Thymus (tissue), 14 donors: Measurements from ENCODE around the gene ILF3. TPM values are rescaled to one million over a fixed set of nuclear protein-coding genes. Genes with fewer than 3 reads are reported as not detected.

Source experiments
- DNase-seq, 9 donors: peaks; one replicate each; pipeline ENCODE4 v3.0.0-alpha.2; 2013; ENCODE audit warnings: low spot score in 9 of 9, low read depth in 6 of 9, missing footprints in 1 of 9
- H3K27ac ChIP-seq, 2 donors: one replicate each; pipeline ENCODE4 v1.5.1; 2013; ENCODE audit warnings: control low read depth in 1 of 2, low read depth in 1 of 2, low read length in 1 of 2, mild to moderate bottlenecking in 1 of 2, moderate library complexity in 1 of 2
- H3K27me3 ChIP-seq, 2 donors: one replicate each; pipeline ENCODE4 v1.5.1; 2013; ENCODE audit warnings: low read length in 1 of 2; ENCODE audit not compliant: control insufficient read depth in 2 of 2, insufficient read depth in 1 of 2
- H3K36me3 ChIP-seq, 2 donors: one replicate each; pipeline ENCODE4 v1.5.1; 2013; ENCODE audit warnings: low read length in 1 of 2, mild to moderate bottlenecking in 1 of 2, moderate library complexity in 1 of 2; ENCODE audit not compliant: control insufficient read depth in 2 of 2, insufficient read depth in 2 of 2
- H3K4me1 ChIP-seq, 2 donors: one replicate each; pipeline ENCODE4 v1.5.1; 2013; ENCODE audit warnings: low read length in 2 of 2; ENCODE audit not compliant: control insufficient read depth in 2 of 2, insufficient read depth in 2 of 2
- H3K4me3 ChIP-seq, 2 donors: one replicate each; pipeline ENCODE4 v1.5.1; 2013; ENCODE audit warnings: low read length in 2 of 2, control low read depth in 1 of 2, mild to moderate bottlenecking in 1 of 2
- H3K9me3 ChIP-seq, 2 donors: one replicate each; pipeline ENCODE4 v1.5.1; 2013; ENCODE audit warnings: low read length in 1 of 2, mild to moderate bottlenecking in 1 of 2; ENCODE audit not compliant: control insufficient read depth in 2 of 2, insufficient read depth in 1 of 2
- WGBS: extraction: QIAGEN DNeasy Blood & Tissue Kit; methylation state at CpG from one replicate; pipeline ENCODE4 v1.1.7; 2013; 5-methylcytosine and 5-hydroxymethylcytosine counted together
- long read RNA-seq, 10 donors: transcript quantifications; one replicate each; lab custom pipeline, GENCODE V29; 2026
- polyA plus RNA-seq: library from polyadenylated mRNA; stranded (reverse); fragments of 200-250 nt; gene quantifications from one replicate; pipeline ENCODE4 v1.2.3, GENCODE V29; 2013
- total RNA-seq: library from RNA; stranded (reverse); fragments of 120-200 nt; gene quantifications from one replicate; pipeline ENCODE4 v1.2.4, GENCODE V29; 2013
- donor health status: healthy.

Gene ILF3
- total RNA-seq, result 60.7 TPM
- 185 TPM for polyA plus RNA-seq
- long read RNA-seq, donor 1, partial matches to known transcripts, result 0 of 2 reads
- long read RNA-seq, donor 1, other reads (novel, unspliced or antisense), result 0 of 2 reads
- long read RNA-seq, donor 2, full-length matches to known transcripts, result 52 of 274 reads
- long read RNA-seq, donor 2, partial matches to known transcripts, result 214 of 274 reads
- long read RNA-seq, donor 2, other reads (novel, unspliced or antisense), result 8 of 274 reads
- long read RNA-seq, donor 3, full-length matches to known transcripts, result 41 of 172 reads
- long read RNA-seq, donor 3, partial matches to known transcripts, result 131 of 172 reads
- long read RNA-seq, donor 3, other reads (novel, unspliced or antisense), result 0 of 172 reads
- long read RNA-seq, donor 4, full-length matches to known transcripts, result 24 of 117 reads
- long read RNA-seq, donor 4, partial matches to known transcripts, result 93 of 117 reads
- long read RNA-seq, donor 4, other reads (novel, unspliced or antisense), result 0 of 117 reads
- long read RNA-seq, donor 5, transcript ILF3-221 (3 exons, 2,579 nt), result major isoform, 49 of 200 reads
- long read RNA-seq, donor 5, partial matches to known transcripts, result 148 of 200 reads
- long read RNA-seq, donor 5, other reads (novel, unspliced or antisense), result 0 of 200 reads
- long read RNA-seq, donor 6, full-length matches to known transcripts, result 21 of 93 reads
- long read RNA-seq, donor 6, partial matches to known transcripts, result 72 of 93 reads
- long read RNA-seq, donor 6, other reads (novel, unspliced or antisense), result 0 of 93 reads
- long read RNA-seq, donor 7, transcript ILF3-221 (3 exons, 2,579 nt), result major isoform, 13 of 52 reads
- long read RNA-seq, donor 7, partial matches to known transcripts, result 37 of 52 reads
- long read RNA-seq, donor 7, other reads (novel, unspliced or antisense), result 0 of 52 reads
- long read RNA-seq, donor 8, full-length matches to known transcripts, result 13 of 60 reads
- long read RNA-seq, donor 8, partial matches to known transcripts, result 47 of 60 reads
- long read RNA-seq, donor 8, other reads (novel, unspliced or antisense), result 0 of 60 reads
- long read RNA-seq, donor 9, full-length matches to known transcripts, result 12 of 112 reads
- long read RNA-seq, donor 9, partial matches to known transcripts, result 100 of 112 reads
- long read RNA-seq, donor 9, other reads (novel, unspliced or antisense), result 0 of 112 reads
- long read RNA-seq, donor 10, transcript ILF3-221 (3 exons, 2,579 nt), result major isoform, 26 of 99 reads
- long read RNA-seq, donor 10, partial matches to known transcripts, result 73 of 99 reads
- long read RNA-seq, donor 10, other reads (novel, unspliced or antisense), result 0 of 99 reads

- peak within 1 kb of the TSS; percentile 95 to 100 for H3K4me3 ChIP-seq
- under 1% methylated on average over 91 of the region's 91 CpGs for WGBS
- peaks cover 11 to 41% of the 10 kb centered on the region in 2 donors for H3K4me1 ChIP-seq
Measured at GRCh38 chr19:10653732-10654609, at the start of gene ILF3. ILF3 (plus strand) TSS chr19:10654346; CDS start chr19:10670606, 16,260 bp downstream.

GRCh38 chr19:10604460-10604980 is 49.6 kb upstream of the ILF3 start:
- H3K27me3 ChIP-seq, result no peaks in the 10 kb centered on the region
- H3K27ac ChIP-seq, result peak overlapping the region; percentile 97 to 98
- H3K9me3 ChIP-seq, result peaks cover 0 to 4% of the 10 kb centered on the region in 2 donors
- peak overlapping the region; percentile 93 to 99 for H3K4me3 ChIP-seq
- WGBS, result 62% methylated on average over 9 of the region's 9 CpGs
- H3K4me1 ChIP-seq, result peaks cover 10 to 28% of the 10 kb centered on the region in 2 donors
- DNase-seq, result peak in 5 of 9 donors; percentile 10 to 39 (median 16)
- no peaks in the 10 kb centered on the region for H3K36me3 ChIP-seq

More at GRCh38 chr19:10653732-10654609, at the start of gene ILF3:
- peaks cover 0 to 8% of the 10 kb centered on the region in 2 donors for H3K9me3 ChIP-seq
- peak; percentile 100 for DNase-seq
- no peaks in the 10 kb centered on the region for H3K27me3 ChIP-seq
- peaks cover 10 to 19% of the 10 kb centered on the region in 2 donors for H3K36me3 ChIP-seq
- H3K27ac ChIP-seq, result peak within 1 kb of the TSS; percentile 97 to 100

- no peak for DNase-seq
- H3K4me3 ChIP-seq, result no peak overlapping the region
- H3K27ac ChIP-seq, result no peak overlapping the region
- H3K27me3 ChIP-seq, result no peaks in the 10 kb centered on the region
- WGBS, result over 99% methylated on average over 5 of the region's 5 CpGs
- no peaks in the 10 kb centered on the region for H3K9me3 ChIP-seq
- no peaks in the 10 kb centered on the region for H3K4me1 ChIP-seq
- H3K36me3 ChIP-seq, result peaks cover 4 to 12% of the 10 kb centered on the region in 2 donors
Measured at GRCh38 chr19:10611907-10612306, 42.2 kb upstream of the ILF3 start.

- no peak for DNase-seq
- Histone ChIP-seq H3K4me3 (no peak overlapping the region), H3K27me3 (no peaks in the 10 kb centered on the region), H3K36me3 (peaks cover 10 to 12% of the 10 kb centered on the region in 2 donors), H3K9me3 (no peaks in the 10 kb centered on the region), H3K4me1 (no peaks in the 10 kb centered on the region), H3K27ac (no peak overlapping the region)
- 96% methylated on average over 15 of the region's 15 CpGs for WGBS
Measured at GRCh38 chr19:10612499-10613119, 41.5 kb upstream of the ILF3 start.

GRCh38 chr19:10615429-10616023 is 38.6 kb upstream of the ILF3 start:
- H3K4me3 ChIP-seq, result no peak overlapping the region
- no peak for DNase-seq
- H3K9me3 ChIP-seq, result no peaks in the 10 kb centered on the region
- no peaks in the 10 kb centered on the region for H3K27me3 ChIP-seq
- no peak overlapping the region for H3K27ac ChIP-seq
- 96% methylated on average over 14 of the region's 14 CpGs for WGBS
- H3K36me3 ChIP-seq, result peaks cover 19 to 23% of the 10 kb centered on the region in 2 donors
- no peaks in the 10 kb centered on the region for H3K4me1 ChIP-seq

GRCh38 chr19:10617409-10618121 is 36.6 kb upstream of the ILF3 start:
- Histone ChIP-seq H3K27ac (no peak overlapping the region), H3K27me3 (no peaks in the 10 kb centered on the region), H3K4me1 (no peaks in the 10 kb centered on the region), H3K36me3 (peaks cover 14 to 24% of the 10 kb centered on the region in 2 donors), H3K4me3 (no peak overlapping the region), H3K9me3 (no peaks in the 10 kb centered on the region)
- WGBS, result 97% methylated on average over 15 of the region's 15 CpGs
- DNase-seq, result no peak

GRCh38 chr19:10618846-10619245 is 35.3 kb upstream of the ILF3 start:
- DNase-seq, result no peak
- Histone ChIP-seq H3K4me1 (no peaks in the 10 kb centered on the region), H3K27ac (no peak overlapping the region), H3K9me3 (no peaks in the 10 kb centered on the region), H3K36me3 (peaks cover 11 to 23% of the 10 kb centered on the region in 2 donors), H3K27me3 (no peaks in the 10 kb centered on the region), H3K4me3 (no peak overlapping the region)
- WGBS, result 93% methylated on average over 8 of the region's 8 CpGs
